NCI-H2029 treated with DMSO at 0.1 percent for 48 hours (cell line): ENCODE measurements around the gene RCAN1.

Experiments
- DNase-seq: peaks from one replicate; lab custom pipeline; 2025; lab: John Stamatoyannopoulos, UW

The RCAN1 gene

DNA sequence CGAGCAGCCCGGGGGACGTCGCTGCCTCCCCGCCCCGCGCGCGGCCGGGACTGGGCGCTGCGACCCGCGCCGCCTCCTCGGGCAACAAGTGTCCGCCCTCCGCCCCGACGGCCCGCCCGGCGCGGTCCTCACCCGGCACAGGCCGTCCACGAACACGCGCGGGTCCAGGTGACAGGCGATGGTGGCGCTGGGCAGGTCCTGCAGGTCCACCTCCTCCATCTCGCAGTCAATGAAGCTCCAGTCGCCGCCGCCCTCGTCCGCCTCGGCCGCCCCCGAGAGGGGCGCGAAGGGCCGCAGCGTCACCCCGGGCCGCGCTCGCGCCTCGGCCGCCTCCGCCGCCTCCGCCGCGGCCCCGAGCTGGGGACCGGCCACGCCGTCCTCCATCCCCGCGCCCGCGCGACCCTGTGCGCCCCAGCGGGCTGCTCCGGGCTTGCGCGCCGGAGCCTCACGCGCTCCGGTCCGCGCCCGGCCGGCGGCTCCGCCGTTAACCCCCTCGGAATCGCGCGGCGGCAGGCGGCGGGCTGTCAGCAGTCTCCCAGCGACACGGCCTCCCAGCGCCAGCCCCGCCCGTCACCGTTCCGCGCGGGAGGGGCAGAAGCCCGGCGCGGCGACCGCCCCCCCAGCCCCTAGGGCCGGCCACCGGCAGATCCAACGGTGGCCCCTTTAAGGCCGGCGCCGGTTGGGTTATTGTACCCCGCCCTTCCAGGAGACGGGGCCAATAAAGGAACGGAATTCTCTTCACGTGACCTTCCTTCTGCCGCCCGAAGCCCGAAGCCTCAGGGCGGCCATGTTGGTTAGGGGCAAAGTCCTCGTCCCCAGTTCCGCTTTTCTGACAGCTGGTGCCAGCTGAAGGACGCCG lies at the start of gene RCAN1:
TSS of gene RCAN1 (minus strand) at position 486 of the 859 bp plus-strand sequence. CDS start at position 384, 102 bp downstream.
- peak; percentile 89 for DNase-seq

- DNase-seq = no peak
Observed at GRCh38 chr21:34661848-34662247, 46.9 kb upstream of the RCAN1 start.

DNA sequence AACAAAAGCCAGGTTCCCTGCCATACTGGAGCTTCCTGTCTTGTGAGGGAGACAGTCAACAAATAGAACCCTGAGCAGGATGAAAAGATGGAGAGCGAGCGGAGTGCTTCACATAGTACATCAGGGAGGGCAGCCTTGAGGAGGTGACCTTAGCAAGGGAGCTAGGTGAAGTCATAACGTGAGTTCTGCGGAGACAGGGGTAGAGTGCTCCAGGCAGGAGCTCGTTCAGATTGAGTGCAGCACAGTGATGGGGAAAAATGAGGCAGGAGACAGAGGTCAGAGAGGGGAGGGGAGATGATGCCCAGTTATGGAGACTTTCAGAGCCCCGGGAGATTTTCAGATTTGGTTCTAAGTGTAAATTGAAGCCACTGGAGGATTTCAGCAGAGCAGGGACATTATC lies 38.6 kb upstream of the RCAN1 start:
- DNase-seq = no peak

GRCh38 chr21:34651642-34652041 lies 36.7 kb upstream of the RCAN1 start:
- DNase-seq = no peak

DNA sequence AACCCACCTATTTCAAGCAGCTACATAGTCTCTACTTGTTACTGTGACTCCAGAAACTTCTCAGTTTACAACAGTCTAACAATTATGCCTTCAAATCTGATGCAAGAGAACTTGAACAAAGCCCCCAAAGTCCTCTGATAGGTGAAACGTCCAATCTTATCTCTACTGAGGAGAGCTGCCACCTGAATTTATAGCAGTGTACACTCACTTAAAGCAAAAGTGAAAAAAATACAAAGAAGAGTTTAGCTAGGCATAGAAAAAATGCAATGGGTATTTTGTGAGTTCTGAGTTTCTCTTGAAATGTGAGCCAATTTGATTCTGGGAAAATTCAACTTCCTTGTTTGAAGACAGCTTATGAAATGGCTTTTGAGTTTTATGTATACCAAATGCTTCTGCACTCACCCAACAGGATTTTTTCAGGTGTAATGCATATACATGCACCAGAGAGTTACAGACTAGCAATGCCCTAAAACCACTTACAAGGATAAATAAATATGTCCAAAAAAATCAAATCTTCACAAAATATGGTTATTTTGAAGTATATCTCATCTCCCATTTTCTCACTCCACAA lies 36.0 kb upstream of the RCAN1 start:
- no peak for DNase-seq

- no peak for DNase-seq
Observed at GRCh38 chr21:34649400-34649799, 34.5 kb upstream of the RCAN1 start.

GRCh38 chr21:34648739-34649297 lies 33.9 kb upstream of the RCAN1 start:
- peak; percentile 80 for DNase-seq

- no peak for DNase-seq
Observed at GRCh38 chr21:34647555-34647954, 32.6 kb upstream of the RCAN1 start.

GRCh38 chr21:34644825-34645224 lies 29.9 kb upstream of the RCAN1 start:
- DNase-seq = peak; percentile 43

DNA sequence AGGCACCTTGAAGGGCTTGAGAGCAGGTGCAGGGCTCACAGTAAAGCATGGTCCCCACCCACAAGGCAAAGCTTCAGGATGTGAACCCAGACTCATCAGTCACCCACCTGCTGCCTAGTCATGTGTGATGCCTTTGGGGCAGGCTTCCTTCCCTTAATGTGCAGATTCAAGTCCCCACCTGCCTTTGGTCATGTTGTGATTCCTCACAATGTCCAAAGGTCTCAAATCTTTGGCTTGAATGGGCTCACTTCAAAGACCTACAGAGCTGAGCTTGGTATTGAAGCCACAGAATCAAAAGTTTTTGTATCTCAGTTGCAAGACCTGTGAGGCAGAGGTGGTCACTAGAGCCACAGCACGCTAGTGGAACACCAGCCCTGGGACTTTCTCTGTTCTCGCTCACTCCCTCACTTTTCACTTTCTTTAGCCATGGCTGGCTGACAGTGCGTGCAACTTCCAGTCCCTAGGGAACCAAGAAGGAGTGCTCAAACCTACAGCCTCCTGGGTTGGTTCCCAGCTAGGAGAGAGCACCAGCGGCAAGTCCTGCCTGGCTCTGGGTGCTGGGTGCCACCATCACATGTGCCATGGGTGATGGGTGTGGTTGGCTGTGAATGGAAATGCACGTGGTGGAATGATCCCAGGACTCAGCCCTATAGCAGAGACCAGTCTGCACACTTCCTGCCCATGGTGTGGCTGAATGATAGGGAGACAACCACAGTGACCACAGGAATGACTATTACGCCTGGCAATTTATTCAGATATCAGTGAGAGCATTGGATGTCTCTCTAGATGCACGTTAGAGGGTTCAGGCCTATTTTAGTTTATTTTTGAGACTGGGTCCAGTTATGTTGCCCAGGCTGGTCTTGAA lies 27.5 kb upstream of the RCAN1 start:
- DNase-seq = no peak

- no peak for DNase-seq
Observed at GRCh38 chr21:34640858-34641257, 25.9 kb upstream of the RCAN1 start.

DNA sequence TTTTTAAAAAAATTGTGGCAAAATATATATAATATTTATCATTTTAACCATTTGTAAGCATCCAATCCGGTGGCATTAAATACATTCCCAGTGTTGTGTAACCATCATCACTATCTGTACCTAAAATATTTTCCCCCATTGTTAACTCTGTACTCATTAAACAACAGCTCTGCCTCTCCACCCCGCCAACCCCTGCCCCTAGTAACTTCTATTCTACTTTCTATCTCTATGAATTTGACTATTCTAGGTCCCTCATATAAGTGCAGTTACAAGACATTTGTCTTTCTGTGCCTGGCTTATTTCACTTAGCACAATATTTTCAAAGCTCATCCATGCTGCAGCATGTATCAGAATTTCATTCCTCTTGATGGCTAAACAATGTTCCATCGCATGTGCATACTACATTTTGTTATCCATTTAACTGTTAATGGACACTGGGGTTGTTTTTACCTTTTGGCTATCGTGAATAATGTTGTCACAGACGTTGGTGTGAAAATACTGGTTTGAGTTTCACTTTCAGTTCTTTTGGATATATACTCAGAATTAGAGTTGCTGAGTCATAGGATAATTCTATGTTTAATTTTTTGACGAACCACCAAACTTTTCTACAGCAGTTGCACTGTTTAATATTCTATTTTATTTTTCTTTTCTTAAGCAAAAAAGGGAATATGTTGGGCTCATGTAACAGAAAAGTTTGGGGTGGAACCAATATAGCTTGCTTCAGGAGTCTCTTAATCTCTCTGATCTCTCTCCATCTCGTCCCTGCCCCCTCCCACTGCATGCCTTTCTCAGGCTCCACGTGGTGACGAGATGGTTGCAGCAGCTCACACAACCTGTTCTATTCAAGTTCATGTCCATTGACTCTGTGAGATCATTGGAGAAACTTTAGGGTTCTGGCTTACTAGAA lies 25.2 kb upstream of the RCAN1 start:
- no peak for DNase-seq

- no peak for DNase-seq
Observed at GRCh38 chr21:34639250-34639649, 24.3 kb upstream of the RCAN1 start.

- no peak for DNase-seq
Observed at GRCh38 chr21:34636961-34637360, 22.0 kb upstream of the RCAN1 start.

DNA sequence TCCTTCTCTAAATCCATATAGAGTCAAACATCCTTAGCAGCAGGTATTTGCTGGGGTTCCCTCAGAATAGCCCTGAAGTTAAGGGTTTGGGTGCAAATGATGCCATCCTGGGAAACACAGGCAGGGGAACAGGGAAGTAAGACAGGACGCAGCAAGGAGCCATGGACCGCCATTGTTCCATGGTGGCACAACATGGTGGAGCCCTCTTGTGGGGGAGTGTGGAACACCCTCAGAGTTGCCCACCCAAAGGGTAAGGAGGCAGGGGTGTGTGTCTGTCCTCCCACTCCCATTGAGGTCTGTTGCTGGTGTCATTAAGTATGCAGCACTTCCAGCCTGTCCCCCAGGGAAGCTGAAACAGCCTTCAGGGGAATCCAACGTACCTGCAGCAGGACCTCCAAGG lies 20.4 kb upstream of the RCAN1 start:
- no peak for DNase-seq

DNA sequence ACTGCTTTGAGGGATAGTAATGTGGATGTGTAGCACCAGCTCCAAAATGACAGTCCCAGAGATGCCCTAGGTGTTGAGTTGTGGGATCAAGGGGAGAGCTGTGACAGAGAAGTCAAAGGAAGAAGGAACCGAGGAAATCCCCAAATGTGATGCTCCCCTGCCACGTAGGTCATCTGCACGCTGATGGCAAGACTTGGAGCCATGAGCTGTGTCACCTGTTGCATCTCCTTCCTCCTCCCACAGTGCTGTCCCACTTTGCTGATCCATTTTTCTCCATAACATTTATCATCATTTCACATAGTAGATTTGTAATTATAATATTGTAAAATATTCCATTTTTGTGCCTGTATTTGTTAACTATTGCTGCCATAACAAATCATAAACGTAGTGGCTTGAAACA lies 17.6 kb upstream of the RCAN1 start:
- DNase-seq = no peak

DNA sequence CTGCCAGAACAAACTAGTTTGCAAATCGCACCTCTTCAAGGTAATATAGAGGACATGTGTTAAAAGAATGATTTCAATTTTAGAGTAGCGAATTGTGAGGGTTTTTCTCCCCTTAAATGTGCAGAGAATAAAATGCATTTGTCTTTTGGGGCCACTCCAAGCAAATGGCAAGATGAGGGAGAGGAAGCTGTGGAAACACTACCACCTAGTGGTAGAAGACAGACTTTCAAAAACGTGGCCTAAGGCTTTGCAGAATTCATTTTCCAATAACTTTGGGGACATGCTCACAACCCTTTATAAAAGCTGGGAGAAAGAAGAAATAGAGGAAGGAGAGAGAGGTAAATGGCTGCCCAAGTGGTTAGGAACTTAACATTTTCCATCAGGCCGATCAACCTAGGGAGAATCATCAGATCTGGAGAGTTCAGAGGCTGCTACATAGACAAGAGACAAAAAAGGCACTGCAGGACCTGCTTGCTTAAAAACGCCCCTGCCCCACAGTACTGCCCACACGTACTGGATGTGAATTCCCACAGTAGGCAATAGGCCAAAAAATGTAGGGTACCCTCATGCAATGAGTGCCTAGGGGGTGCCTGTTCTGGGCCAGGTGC lies 15.7 kb upstream of the RCAN1 start:
- DNase-seq = peak; percentile 69

GRCh38 chr21:34626131-34626530 lies 11.2 kb upstream of the RCAN1 start:
- no peak for DNase-seq

- DNase-seq = no peak
Observed at GRCh38 chr21:34625030-34625593, 10.2 kb upstream of the RCAN1 start.

- DNase-seq = no peak
Observed at GRCh38 chr21:34623516-34623915, 8.6 kb upstream of the RCAN1 start.
